WI38 (cell line): ENCODE measurements around the gene GPC5.

ENCODE experiments used
- H3K4me3 ChIP-seq: 2 replicates; pipeline ENCODE4 v1.5.1; 2011; ENCODE audit warnings: low read depth, mild to moderate bottlenecking, control low read depth, low read length
- CTCF ChIP-seq: IDR thresholded peaks from 2 replicates; pipeline ENCODE4 v1.5.1; 2012; ENCODE audit warnings: low read depth, mild to moderate bottlenecking, control low read depth, low read length

GPC5 gene

DNA sequence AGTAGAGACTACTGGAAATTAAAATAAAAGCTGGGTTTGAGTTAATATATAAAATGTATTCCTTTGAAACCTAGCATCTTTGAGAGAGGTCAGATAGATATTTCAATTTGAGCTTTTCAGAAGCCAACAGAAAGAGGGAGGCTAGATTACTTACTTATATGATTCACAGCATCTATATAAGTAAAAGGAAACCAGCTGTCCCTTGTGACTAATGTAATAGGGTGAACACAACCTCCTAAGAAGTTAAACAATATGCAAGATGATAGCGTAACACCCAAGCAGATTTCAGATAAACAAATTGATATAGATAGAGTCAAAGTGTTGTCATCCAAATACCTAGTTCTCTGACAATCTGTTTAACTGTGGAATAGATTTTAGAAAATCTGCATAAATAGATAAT lies 1434.7 kb downstream of the GPC5 start:
- no peak for TF ChIP-seq CTCF
- no peak overlapping the region for H3K4me3 ChIP-seq

- TF ChIP-seq CTCF: no peak
- no peak overlapping the region for H3K4me3 ChIP-seq
Measured at GRCh38 chr13:92836171-92836570, 1437.8 kb downstream of the GPC5 start.

DNA sequence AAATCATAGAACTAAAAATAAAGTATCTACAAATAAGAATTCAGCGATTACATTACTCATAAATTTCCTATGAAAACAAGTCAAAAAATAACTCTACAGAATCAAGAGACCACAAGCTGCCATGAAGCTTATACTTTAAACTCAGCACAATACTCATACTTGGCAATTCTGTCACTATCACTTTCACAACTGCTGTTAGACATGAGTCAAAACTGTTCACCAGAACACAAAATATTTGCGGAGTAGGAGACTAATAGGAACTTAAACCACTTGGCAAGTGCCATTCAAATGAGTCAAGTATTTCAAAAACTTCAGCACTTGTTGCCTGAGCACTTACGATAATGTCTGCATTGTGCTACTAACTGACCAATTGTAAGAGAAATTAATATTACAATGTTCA lies 1440.4 kb downstream of the GPC5 start:
- H3K4me3 ChIP-seq: no peak overlapping the region
- TF ChIP-seq CTCF: no peak

GRCh38 chr13:92842145-92842544 lies 1443.7 kb downstream of the GPC5 start:
- H3K4me3 ChIP-seq: no peak overlapping the region

GRCh38 chr13:92843549-92843948 lies 1445.1 kb downstream of the GPC5 start:
- TF ChIP-seq CTCF: no peak
- H3K4me3 ChIP-seq: no peak overlapping the region

More at GRCh38 chr13:92842145-92842544, 1443.7 kb downstream of the GPC5 start:
- no peak for TF ChIP-seq CTCF

DNA sequence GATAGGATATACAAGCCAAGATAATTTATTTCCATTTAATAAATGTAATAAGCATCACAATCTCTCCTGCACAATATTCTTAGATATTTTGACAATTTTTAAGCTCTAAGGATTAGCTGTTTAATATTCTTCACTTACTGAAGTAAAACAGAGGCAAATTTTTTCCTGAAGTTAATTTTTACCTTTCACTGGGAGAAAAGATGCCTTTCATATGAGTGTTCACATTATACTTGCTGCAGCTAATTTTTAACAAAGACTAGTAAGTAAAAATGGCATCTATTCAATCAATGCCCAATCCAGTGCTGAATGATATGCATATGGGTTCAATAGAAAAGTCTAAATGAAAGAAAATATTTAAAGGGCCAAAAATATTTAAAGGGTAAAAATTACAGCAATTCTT lies 1451.0 kb downstream of the GPC5 start:
- no peak for TF ChIP-seq CTCF
- H3K4me3 ChIP-seq: no peak overlapping the region

GRCh38 chr13:92864584-92865284 lies 1466.3 kb downstream of the GPC5 start:
- H3K4me3 ChIP-seq: no peak overlapping the region
- TF ChIP-seq CTCF: no peak
